Measurements from ENCODE around the gene SLC44A1.

SLC44A1 gene

DNA sequence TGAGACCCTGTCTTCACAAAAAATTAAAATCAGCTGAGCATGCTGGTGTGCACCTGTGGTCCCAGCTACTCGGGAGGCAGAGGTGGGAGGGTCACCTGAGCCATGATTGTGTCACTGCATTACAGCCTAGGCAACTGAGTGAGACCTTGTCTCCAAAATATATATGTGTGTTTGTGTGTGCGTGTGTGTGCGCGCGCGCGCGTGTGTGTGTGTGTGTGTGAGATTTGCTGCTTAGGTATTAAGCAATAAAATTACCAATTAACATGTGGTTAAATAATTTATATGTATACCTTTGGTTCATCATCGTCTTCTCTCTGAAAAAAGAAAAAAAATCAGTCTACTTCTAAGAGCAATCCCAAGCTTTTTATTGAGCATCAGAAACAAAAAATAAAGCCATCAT is 117.4 kb downstream of the SLC44A1 start:
- ATAC-seq, result no peak
- no peak for TF ChIP-seq ESRRG (CRISPR knock-in tag; IDR thresholded peaks at IDR 0.05)
- no peak for TF ChIP-seq OSR1 (CRISPR knock-in tag; IDR thresholded peaks at IDR 0.05)
- TF ChIP-seq, protein P1, sequence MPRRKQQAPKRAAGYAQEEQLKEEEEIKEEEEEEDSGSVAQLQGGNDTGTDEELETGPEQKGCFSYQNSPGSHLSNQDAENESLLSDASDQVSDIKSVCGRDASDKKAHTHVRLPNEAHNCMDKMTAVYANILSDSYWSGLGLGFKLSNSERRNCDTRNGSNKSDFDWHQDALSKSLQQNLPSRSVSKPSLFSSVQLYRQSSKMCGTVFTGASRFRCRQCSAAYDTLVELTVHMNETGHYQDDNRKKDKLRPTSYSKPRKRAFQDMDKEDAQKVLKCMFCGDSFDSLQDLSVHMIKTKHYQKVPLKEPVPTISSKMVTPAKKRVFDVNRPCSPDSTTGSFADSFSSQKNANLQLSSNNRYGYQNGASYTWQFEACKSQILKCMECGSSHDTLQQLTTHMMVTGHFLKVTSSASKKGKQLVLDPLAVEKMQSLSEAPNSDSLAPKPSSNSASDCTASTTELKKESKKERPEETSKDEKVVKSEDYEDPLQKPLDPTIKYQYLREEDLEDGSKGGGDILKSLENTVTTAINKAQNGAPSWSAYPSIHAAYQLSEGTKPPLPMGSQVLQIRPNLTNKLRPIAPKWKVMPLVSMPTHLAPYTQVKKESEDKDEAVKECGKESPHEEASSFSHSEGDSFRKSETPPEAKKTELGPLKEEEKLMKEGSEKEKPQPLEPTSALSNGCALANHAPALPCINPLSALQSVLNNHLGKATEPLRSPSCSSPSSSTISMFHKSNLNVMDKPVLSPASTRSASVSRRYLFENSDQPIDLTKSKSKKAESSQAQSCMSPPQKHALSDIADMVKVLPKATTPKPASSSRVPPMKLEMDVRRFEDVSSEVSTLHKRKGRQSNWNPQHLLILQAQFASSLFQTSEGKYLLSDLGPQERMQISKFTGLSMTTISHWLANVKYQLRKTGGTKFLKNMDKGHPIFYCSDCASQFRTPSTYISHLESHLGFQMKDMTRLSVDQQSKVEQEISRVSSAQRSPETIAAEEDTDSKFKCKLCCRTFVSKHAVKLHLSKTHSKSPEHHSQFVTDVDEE (CRISPR knock-in tag; IDR thresholded peaks at IDR 0.05), result no peak
- TF ChIP-seq, protein P2, sequence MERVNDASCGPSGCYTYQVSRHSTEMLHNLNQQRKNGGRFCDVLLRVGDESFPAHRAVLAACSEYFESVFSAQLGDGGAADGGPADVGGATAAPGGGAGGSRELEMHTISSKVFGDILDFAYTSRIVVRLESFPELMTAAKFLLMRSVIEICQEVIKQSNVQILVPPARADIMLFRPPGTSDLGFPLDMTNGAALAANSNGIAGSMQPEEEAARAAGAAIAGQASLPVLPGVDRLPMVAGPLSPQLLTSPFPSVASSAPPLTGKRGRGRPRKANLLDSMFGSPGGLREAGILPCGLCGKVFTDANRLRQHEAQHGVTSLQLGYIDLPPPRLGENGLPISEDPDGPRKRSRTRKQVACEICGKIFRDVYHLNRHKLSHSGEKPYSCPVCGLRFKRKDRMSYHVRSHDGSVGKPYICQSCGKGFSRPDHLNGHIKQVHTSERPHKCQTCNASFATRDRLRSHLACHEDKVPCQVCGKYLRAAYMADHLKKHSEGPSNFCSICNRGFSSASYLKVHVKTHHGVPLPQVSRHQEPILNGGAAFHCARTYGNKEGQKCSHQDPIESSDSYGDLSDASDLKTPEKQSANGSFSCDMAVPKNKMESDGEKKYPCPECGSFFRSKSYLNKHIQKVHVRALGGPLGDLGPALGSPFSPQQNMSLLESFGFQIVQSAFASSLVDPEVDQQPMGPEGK (CRISPR knock-in tag; IDR thresholded peaks at IDR 0.05; ENCODE audit: borderline replicate concordance), result no peak
- no peak for TF ChIP-seq CSDC2 (CRISPR knock-in tag; IDR thresholded peaks at IDR 0.05)
- no peak for TF ChIP-seq BACH2 (CRISPR knock-in tag; IDR thresholded peaks at IDR 0.05; ENCODE audit: borderline replicate concordance)
- no peak for TF ChIP-seq ZNF8 (CRISPR knock-in tag; IDR thresholded peaks at IDR 0.05)
- TF ChIP-seq TCF4 (CRISPR knock-in tag; IDR thresholded peaks at IDR 0.05; ENCODE audit: borderline replicate concordance), result no peak
- no peak for TF ChIP-seq ZNF70 (CRISPR knock-in tag; IDR thresholded peaks at IDR 0.05)
- TF ChIP-seq ARNTL (CRISPR knock-in tag; IDR thresholded peaks at IDR 0.05; ENCODE audit: borderline replicate concordance, low read depth), result no peak
- TF ChIP-seq TOX (CRISPR knock-in tag; IDR thresholded peaks at IDR 0.05; ENCODE audit: borderline replicate concordance), result no peak

DNA sequence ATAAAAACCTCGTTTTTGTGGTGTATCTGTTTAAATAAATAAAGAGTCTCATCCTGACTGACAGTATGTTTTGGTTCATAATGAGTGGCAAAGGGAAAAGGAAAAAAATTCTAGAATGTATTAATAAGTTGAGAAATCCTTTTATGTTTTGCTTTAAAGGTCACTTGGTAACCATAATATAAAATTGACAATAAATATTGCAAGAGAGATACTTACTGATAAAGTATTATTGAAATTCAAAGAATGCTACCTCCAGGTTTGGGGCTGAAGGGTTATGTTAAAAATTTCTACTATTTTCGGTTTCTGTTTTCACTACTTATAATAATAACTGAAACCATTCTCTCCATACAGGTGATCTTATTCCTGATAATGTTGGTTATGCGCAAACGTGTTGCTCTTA is 118.0 kb downstream of the SLC44A1 start:
- no peak for ATAC-seq
- TF ChIP-seq ISL1 (CRISPR knock-in tag; IDR thresholded peaks at IDR 0.05), result no peak
- TF ChIP-seq BACH2 (CRISPR knock-in tag; IDR thresholded peaks at IDR 0.05; ENCODE audit: borderline replicate concordance), result no peak
- no peak for TF ChIP-seq GLIS3 (CRISPR knock-in tag; IDR thresholded peaks at IDR 0.05)
- TF ChIP-seq, protein P3, sequence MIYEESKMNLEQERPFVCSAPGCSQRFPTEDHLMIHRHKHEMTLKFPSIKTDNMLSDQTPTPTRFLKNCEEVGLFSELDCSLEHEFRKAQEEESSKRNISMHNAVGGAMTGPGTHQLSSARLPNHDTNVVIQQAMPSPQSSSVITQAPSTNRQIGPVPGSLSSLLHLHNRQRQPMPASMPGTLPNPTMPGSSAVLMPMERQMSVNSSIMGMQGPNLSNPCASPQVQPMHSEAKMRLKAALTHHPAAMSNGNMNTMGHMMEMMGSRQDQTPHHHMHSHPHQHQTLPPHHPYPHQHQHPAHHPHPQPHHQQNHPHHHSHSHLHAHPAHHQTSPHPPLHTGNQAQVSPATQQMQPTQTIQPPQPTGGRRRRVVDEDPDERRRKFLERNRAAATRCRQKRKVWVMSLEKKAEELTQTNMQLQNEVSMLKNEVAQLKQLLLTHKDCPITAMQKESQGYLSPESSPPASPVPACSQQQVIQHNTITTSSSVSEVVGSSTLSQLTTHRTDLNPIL (CRISPR knock-in tag; IDR thresholded peaks at IDR 0.05; ENCODE audit: low read depth), result no peak
- no peak for TF ChIP-seq PPARA (CRISPR knock-in tag; IDR thresholded peaks at IDR 0.05; ENCODE audit: borderline replicate concordance)

DNA sequence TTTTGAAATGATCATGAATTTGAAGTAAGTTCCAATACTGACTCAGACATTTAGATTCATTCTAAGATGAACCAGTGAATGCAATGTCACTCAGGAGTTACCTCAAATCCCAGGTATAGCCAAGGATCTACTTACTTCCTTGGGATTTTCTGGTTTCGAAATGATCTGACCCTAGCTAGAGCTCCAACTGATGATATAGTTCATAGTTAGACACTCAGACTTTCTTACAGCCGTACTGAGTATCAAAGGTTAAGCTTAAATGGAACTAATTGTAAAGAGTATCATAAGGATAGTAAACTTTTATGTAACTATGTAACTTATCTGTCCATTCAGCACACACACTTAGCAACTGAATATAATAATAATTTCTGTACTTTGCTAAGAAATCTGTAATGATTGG is 119.4 kb downstream of the SLC44A1 start:
- ATAC-seq, result no peak
- TF ChIP-seq, protein P1 (CRISPR knock-in tag; IDR thresholded peaks at IDR 0.05), result no peak
- TF ChIP-seq GLIS3 (CRISPR knock-in tag; IDR thresholded peaks at IDR 0.05) (no peak), RARB (CRISPR knock-in tag; IDR thresholded peaks at IDR 0.05) (no peak), OSR1 (CRISPR knock-in tag; IDR thresholded peaks at IDR 0.05) (no peak), TOX (CRISPR knock-in tag; IDR thresholded peaks at IDR 0.05; ENCODE audit: borderline replicate concordance) (no peak), PPARA (CRISPR knock-in tag; IDR thresholded peaks at IDR 0.05; ENCODE audit: borderline replicate concordance) (no peak)
- TF ChIP-seq, protein P3 (CRISPR knock-in tag; IDR thresholded peaks at IDR 0.05; ENCODE audit: low read depth), result no peak

DNA sequence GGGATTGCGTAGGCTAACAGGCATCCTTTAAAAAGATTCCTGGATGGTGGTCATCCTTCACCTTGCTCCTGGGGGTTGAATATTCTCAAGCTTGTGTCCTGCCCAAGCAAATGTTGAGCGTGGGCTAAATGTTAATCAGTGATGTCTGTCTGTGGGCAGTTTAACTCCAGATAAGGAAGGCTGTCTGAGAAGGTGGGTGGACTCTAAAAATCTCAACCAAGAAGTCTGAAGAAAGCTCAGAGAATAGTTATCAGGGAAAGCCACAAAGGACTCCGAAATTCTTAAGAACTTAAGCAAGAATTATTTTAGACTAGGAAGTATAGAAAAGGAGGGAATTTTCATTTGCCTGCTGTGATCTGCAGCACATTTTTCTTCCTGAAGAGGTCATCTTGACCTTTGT is 125.5 kb downstream of the SLC44A1 start:
- ATAC-seq, result no peak

More for the DNA sequence above, 125.5 kb downstream of the SLC44A1 start:
- TF ChIP-seq RARB (CRISPR knock-in tag; IDR thresholded peaks at IDR 0.05) (no peak), OSR1 (CRISPR knock-in tag; IDR thresholded peaks at IDR 0.05) (no peak), ESRRG (CRISPR knock-in tag; IDR thresholded peaks at IDR 0.05) (no peak), ZNF8 (CRISPR knock-in tag; IDR thresholded peaks at IDR 0.05) (no peak), BACH2 (CRISPR knock-in tag; IDR thresholded peaks at IDR 0.05; ENCODE audit: borderline replicate concordance) (no peak), TOX (CRISPR knock-in tag; IDR thresholded peaks at IDR 0.05; ENCODE audit: borderline replicate concordance) (no peak), TCF4 (CRISPR knock-in tag; IDR thresholded peaks at IDR 0.05; ENCODE audit: borderline replicate concordance) (no peak), PPARA (CRISPR knock-in tag; IDR thresholded peaks at IDR 0.05; ENCODE audit: borderline replicate concordance) (no peak), ARNTL (CRISPR knock-in tag; IDR thresholded peaks at IDR 0.05; ENCODE audit: borderline replicate concordance, low read depth) (no peak), ISL1 (CRISPR knock-in tag; IDR thresholded peaks at IDR 0.05) (no peak)
- TF ChIP-seq, protein P4, sequence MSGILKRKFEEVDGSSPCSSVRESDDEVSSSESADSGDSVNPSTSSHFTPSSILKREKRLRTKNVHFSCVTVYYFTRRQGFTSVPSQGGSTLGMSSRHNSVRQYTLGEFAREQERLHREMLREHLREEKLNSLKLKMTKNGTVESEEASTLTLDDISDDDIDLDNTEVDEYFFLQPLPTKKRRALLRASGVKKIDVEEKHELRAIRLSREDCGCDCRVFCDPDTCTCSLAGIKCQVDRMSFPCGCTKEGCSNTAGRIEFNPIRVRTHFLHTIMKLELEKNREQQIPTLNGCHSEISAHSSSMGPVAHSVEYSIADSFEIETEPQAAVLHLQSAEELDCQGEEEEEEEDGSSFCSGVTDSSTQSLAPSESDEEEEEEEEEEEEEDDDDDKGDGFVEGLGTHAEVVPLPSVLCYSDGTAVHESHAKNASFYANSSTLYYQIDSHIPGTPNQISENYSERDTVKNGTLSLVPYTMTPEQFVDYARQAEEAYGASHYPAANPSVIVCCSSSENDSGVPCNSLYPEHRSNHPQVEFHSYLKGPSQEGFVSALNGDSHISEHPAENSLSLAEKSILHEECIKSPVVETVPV (CRISPR knock-in tag; IDR thresholded peaks at IDR 0.05), result no peak

Data from SK-N-SH treated with all-trans-retinoic acid at 6 μM for 48 hours (cell line).